ENCODE results near the gene ABCA3. TPM values are rescaled to one million over a fixed set of nuclear protein-coding genes. Genes with fewer than 3 reads are reported as not detected.

The ABCA3 gene
- total and polyA plus RNA-seq, 2 donors (not counting 1 experiment from before 2014, with no cell fraction given) = 1.7 to 6.1 TPM

DNA sequence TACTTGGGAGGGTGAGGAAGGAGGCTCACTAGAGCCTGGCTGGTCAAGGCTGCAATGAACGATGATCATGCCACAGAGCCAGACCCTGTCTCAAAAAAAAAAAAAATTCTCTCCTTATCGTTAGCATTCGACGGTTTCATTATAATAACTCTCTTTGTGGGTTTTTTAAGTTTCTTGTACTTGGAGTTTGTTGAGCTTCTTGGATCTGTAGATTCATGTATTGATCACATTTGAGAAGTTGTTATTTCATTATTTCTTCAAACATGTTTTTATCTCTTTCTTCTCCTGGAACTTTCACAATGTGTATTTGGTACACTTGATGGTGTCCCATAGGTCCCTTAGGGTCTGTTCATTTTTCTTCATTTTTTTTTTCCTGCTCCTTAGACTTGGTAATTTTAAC is 16.8 kb upstream of the ABCA3 start:
- H3K4me3 ChIP-seq (replicated peaks in 1 of 4; ENCODE audit: control extremely low read depth in 1 of 4, insufficient read depth in 1 of 4, low read depth in 3 of 4, low read length in 4 of 4) = no peak overlapping the region
- H3K27ac ChIP-seq (ENCODE audit: insufficient read depth, low read length) = no peak overlapping the region
- TF ChIP-seq, protein P1, sequence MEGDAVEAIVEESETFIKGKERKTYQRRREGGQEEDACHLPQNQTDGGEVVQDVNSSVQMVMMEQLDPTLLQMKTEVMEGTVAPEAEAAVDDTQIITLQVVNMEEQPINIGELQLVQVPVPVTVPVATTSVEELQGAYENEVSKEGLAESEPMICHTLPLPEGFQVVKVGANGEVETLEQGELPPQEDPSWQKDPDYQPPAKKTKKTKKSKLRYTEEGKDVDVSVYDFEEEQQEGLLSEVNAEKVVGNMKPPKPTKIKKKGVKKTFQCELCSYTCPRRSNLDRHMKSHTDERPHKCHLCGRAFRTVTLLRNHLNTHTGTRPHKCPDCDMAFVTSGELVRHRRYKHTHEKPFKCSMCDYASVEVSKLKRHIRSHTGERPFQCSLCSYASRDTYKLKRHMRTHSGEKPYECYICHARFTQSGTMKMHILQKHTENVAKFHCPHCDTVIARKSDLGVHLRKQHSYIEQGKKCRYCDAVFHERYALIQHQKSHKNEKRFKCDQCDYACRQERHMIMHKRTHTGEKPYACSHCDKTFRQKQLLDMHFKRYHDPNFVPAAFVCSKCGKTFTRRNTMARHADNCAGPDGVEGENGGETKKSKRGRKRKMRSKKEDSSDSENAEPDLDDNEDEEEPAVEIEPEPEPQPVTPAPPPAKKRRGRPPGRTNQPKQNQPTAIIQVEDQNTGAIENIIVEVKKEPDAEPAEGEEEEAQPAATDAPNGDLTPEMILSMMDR (conservative IDR thresholded peaks at IDR 0.05 in 1 of 2, IDR thresholded peaks at IDR 0.05 in 1 of 2; ENCODE audit: low read depth in 1 of 2, low read length in 2 of 2) = no peak
- no peak for TF ChIP-seq EZH2 (IDR thresholded peaks at IDR 0.05; ENCODE audit: low read length, missing control alignments)
- no peaks in the 10 kb centered on the region for H3K9me3 ChIP-seq (ENCODE audit: control insufficient read depth, insufficient read depth, low read depth, low read length)
- no peaks in the 10 kb centered on the region for H3K4me1 ChIP-seq (ENCODE audit: control insufficient read depth, extremely low read depth, insufficient read depth, low read length)
- no peaks in the 10 kb centered on the region for H3K27me3 ChIP-seq (ENCODE audit: control insufficient read depth, insufficient read depth, low read length)
- no peaks in the 10 kb centered on the region for H3K79me2 ChIP-seq (ENCODE audit: control insufficient read depth, insufficient read depth, low read length)
- H2AFZ ChIP-seq (ENCODE audit: low read length) = no peak overlapping the region
- H3K4me2 ChIP-seq (ENCODE audit: extremely low read depth, insufficient read depth, low read length) = no peak overlapping the region
- DNase-seq (ENCODE audit: low read depth in 2 of 2) = no peak
- H4K20me1 ChIP-seq (ENCODE audit: control insufficient read depth, extremely low read depth, insufficient read depth, low read length) = no peaks in the 10 kb centered on the region
- no peaks in the 10 kb centered on the region for H3K36me3 ChIP-seq (ENCODE audit: control insufficient read depth, insufficient read depth, low read length)
- H3K9ac ChIP-seq (ENCODE audit: insufficient read depth, low read length) = no peak overlapping the region

DNA sequence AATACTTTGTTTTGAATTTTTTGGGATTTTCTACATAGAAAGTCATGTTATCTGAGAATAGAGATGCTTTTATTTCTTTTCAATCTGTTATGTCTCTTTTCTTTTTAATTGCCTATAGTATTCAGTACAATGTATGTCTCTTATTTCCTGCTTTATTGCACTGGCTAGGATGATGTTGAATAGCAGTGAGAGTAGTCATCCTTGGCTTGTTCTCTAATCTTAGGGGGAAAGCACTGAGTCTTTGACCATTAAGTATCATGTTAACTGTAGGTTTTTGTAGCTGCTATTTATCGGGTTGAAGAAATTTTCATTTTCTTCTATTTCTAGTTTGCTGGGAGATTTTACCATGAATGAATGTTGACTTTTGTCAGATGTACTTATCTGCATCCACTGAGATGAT is 10.0 kb upstream of the ABCA3 start:
- DNase-seq (ENCODE audit: low read depth in 2 of 2) = no peak

DNA sequence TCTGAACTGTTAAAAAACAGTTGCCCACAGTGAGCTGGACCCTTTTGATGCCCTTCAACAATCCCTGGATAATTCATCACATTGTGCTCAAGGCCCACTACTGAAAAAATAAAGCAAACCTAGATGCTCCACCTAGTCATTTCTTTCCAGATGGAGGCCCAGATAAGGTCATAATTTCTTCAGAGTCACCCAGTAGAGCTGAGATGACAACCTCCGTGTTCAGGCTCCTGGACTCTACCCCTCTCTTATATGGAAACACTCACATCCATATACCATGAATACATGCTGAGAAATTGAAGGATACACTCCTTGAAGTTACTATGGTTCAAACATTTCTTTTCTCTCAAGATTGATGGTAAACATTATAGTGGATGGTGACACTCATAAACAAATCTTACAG is 2.7 kb upstream of the ABCA3 start:
- Histone ChIP-seq H3K27ac (ENCODE audit: insufficient read depth, low read length) (no peak overlapping the region), H3K4me1 (ENCODE audit: control insufficient read depth, extremely low read depth, insufficient read depth, low read length) (peaks cover 2% of the 10 kb centered on the region), H3K4me2 (ENCODE audit: extremely low read depth, insufficient read depth, low read length) (no peak overlapping the region), H3K9ac (ENCODE audit: insufficient read depth, low read length) (no peak overlapping the region), H3K36me3 (ENCODE audit: control insufficient read depth, insufficient read depth, low read length) (no peaks in the 10 kb centered on the region), H3K27me3 (ENCODE audit: control insufficient read depth, insufficient read depth, low read length) (peaks cover 18% of the 10 kb centered on the region), H3K79me2 (ENCODE audit: control insufficient read depth, insufficient read depth, low read length) (no peaks in the 10 kb centered on the region), H2AFZ (ENCODE audit: low read length) (no peak overlapping the region), H3K4me3 (replicated peaks in 1 of 4; ENCODE audit: control extremely low read depth in 1 of 4, insufficient read depth in 1 of 4, low read depth in 3 of 4, low read length in 4 of 4) (no peak overlapping the region), H4K20me1 (ENCODE audit: control insufficient read depth, extremely low read depth, insufficient read depth, low read length) (no peaks in the 10 kb centered on the region), H3K9me3 (ENCODE audit: control insufficient read depth, insufficient read depth, low read depth, low read length) (no peaks in the 10 kb centered on the region)
- no peak for DNase-seq (ENCODE audit: low read depth in 2 of 2)
- no peak for TF ChIP-seq EZH2 (IDR thresholded peaks at IDR 0.05; ENCODE audit: low read length, missing control alignments)
- TF ChIP-seq, protein P1 (conservative IDR thresholded peaks at IDR 0.05 in 1 of 2, IDR thresholded peaks at IDR 0.05 in 1 of 2; ENCODE audit: low read depth in 1 of 2, low read length in 2 of 2) = no peak

More for the DNA sequence above, 10.0 kb upstream of the ABCA3 start:
- Histone ChIP-seq H3K9me3 (ENCODE audit: control insufficient read depth, insufficient read depth, low read depth, low read length) (no peaks in the 10 kb centered on the region), H3K79me2 (ENCODE audit: control insufficient read depth, insufficient read depth, low read length) (no peaks in the 10 kb centered on the region), H3K36me3 (ENCODE audit: control insufficient read depth, insufficient read depth, low read length) (no peaks in the 10 kb centered on the region), H2AFZ (ENCODE audit: low read length) (no peak overlapping the region), H3K4me1 (ENCODE audit: control insufficient read depth, extremely low read depth, insufficient read depth, low read length) (no peaks in the 10 kb centered on the region), H4K20me1 (ENCODE audit: control insufficient read depth, extremely low read depth, insufficient read depth, low read length) (no peaks in the 10 kb centered on the region), H3K4me3 (replicated peaks in 1 of 4; ENCODE audit: control extremely low read depth in 1 of 4, insufficient read depth in 1 of 4, low read depth in 3 of 4, low read length in 4 of 4) (no peak overlapping the region), H3K27me3 (ENCODE audit: control insufficient read depth, insufficient read depth, low read length) (peaks cover 5% of the 10 kb centered on the region), H3K4me2 (ENCODE audit: extremely low read depth, insufficient read depth, low read length) (no peak overlapping the region), H3K27ac (ENCODE audit: insufficient read depth, low read length) (no peak overlapping the region), H3K9ac (ENCODE audit: insufficient read depth, low read length) (no peak overlapping the region)
- TF ChIP-seq EZH2 (IDR thresholded peaks at IDR 0.05; ENCODE audit: low read length, missing control alignments) = no peak
- TF ChIP-seq, protein P1 (conservative IDR thresholded peaks at IDR 0.05 in 1 of 2, IDR thresholded peaks at IDR 0.05 in 1 of 2; ENCODE audit: low read depth in 1 of 2, low read length in 2 of 2) = no peak

Data from fibroblast of lung (primary cell).